OCI-M1 (cell line): Measurements from ENCODE around the gene NAB2.
"Not testable (repeated sequence)": the region's sequence is repeated elsewhere in the genome, so short reads cannot be mapped to it uniquely, and the experiment has no call there.

ENCODE experiments used
- DNase-seq: peaks from one replicate; lab custom pipeline; 2025; lab: John Stamatoyannopoulos, UW

Gene NAB2, protein sequence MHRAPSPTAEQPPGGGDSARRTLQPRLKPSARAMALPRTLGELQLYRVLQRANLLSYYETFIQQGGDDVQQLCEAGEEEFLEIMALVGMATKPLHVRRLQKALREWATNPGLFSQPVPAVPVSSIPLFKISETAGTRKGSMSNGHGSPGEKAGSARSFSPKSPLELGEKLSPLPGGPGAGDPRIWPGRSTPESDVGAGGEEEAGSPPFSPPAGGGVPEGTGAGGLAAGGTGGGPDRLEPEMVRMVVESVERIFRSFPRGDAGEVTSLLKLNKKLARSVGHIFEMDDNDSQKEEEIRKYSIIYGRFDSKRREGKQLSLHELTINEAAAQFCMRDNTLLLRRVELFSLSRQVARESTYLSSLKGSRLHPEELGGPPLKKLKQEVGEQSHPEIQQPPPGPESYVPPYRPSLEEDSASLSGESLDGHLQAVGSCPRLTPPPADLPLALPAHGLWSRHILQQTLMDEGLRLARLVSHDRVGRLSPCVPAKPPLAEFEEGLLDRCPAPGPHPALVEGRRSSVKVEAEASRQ

DNA sequence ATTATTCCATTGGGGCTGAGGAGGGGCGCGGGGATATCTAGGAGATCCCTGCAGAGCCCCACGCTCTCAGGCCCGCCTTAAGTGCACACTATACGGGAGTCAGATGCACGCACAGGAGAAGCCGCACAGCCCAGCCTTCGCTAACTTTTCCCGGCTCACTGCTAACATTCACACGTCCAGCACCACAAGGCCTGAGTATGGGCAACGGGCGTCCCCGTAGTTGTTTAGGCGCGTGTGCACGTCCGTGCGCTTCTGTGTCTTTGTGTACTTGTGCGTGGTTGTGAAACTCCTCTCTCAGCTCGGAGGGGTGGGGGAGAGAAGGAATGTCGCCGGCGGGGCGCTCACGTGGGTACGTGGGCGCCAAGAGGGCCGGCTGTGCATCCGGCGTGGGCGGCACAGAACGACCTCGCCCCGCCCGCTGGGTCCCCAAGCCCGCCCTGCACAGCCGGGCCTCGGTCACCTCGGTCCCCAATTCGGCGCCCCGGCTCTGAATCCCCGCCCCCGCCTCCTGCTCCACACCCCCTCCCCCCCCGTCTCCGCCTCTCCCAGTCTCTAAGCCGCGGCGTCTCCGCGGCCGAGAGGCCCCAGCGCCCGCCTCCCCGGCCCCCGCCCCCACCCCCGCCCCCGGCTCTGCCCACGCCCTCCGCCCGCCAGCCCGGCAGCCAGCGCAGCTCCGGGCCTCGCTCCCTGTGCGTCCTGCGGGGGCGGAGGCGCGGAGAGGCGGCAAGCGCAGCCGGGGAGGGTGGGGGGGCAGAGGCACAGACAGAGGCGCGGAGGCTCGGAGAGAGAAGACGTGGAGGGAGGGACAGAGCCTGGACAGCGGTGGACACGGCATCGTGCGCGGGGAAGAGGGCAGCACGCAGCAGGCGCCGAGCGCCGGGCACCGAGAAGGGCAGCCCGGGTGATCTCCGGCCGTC is at the start of gene NAB2:
Gene NAB2 (plus strand): TSS at position 761 of the 917 bp plus-strand sequence. CDS start 158 bp downstream, outside the sequence.
- DNase-seq = peak; percentile 96

DNA sequence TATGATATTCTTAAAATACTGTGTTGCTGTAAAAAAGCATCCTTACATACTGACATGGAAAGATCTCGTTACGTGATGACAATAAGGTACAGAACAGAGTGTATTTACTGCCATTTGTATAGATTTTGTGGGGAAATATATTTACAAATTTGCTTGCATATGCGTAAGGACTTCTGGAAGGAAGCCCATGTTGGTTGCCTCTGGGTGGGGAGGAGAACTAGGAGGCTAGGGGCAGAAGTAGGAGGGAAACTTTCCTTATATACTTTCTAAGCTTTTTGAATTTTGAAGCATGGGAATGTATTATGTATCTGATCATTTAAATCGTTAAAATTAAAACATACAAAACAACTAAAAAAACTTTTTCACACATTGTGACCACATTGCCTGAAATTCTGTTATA is 48.7 kb upstream of the NAB2 start:
- no peak for DNase-seq

DNA sequence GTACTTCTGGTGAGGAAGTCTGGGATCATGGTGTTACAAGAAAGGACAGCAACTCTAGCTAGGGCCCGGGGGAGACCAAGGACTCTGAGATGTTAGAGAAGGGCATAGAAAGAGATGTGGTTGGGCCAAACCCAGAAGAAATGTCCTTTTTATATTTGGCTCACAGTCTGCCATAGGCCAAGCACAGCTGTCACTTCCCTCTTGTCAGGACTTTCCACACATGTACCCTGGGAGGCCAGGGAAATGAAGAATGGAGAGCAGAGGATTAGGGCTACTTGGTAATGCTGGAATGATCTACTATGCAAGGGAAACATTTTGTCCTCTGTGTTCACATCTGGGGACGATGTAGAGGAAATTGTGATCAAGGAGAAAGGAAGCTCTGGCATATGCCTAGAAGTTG is 48.2 kb upstream of the NAB2 start:
- no peak for DNase-seq

DNA sequence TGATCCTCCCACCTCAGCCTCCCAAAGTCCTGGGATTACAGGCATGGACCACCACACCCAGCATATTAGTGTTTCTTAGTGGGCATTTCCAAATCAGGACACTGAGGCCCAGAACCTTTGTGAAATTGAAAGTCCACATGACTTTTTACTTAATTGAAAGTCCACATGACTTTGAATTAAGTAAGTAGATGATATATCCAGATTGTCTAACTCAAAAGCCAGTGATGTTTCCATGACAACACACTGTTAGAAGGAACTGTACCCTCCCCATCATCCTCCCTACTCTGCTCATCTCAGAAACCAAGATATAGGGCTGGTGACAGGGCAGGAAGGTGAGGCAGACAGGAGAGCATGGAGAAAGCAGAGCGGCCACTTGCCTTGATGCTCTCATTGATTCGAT is 46.2 kb upstream of the NAB2 start:
- DNase-seq = no peak

DNA sequence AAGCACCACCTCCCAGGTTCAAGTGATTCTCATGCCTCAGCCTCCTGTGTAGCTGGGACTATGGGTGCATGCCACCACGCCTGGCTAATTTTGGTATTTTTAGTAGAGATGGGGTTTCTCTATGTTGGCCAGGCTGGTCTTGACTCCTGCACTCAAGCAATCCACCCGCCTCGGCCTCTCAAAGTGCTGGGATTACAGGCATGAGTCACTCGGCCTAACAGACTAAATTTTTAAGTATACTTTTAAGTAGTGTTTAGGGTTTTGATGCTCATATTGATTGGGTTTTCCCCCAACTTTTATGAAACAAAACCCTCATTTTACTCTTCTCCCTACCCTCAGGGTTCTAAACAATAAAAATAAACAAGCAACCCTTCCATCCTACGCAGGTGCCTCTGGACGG is 44.4 kb upstream of the NAB2 start:
- DNase-seq = no peak

DNA sequence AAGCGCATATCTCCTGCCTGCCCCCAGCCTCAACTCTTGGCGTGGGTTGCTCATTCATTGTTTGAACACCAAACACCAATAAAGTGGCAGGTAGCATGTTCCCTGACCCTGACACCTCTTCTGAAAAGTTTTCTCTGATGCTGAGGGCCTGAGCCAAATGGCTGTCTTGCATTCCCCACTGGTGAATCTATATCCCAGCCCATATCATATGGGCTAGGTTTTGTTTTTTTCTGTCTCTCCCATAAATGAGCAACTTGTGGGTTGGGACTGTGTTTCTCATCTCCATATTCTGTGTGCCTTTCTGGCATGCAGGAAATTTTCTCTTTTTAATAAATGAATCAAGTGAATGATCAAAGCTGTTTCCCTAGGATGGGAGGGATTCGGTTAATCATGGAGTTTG is 44.0 kb upstream of the NAB2 start:
- no peak for DNase-seq

DNA sequence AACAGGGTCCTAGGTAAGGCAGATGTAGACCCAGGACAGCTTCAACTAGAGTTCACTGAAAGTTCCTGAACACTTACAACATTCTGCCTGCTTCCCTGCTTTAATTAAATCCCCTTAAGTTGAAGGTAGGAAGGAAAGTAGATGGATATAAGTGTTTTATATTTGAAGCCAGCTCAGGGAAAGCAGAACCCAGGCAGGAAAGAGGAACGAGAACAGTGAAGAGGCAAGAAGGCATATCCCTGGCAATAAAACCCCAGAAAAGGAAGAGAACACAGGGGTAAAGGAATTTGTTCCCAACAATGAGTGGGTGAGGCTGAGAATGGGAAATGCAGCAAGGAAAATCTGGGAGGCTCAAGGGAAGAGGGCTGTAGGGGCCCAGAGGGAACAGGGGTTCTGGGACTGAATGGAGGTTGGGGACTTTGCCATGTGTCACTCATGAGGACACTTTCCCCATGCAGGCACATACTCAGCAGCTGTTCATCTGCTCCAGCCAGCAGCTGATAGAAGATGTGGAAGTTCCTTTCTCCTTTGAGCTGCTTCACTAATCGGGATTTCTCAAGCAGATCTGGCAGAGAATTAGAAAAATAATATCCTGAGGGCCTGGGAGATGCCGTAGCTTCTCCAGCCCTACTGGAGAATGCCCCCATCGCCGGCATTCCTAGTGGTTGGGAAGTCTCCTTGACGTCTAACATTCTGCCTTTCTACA is 42.7 kb upstream of the NAB2 start:
- no peak for DNase-seq

DNA sequence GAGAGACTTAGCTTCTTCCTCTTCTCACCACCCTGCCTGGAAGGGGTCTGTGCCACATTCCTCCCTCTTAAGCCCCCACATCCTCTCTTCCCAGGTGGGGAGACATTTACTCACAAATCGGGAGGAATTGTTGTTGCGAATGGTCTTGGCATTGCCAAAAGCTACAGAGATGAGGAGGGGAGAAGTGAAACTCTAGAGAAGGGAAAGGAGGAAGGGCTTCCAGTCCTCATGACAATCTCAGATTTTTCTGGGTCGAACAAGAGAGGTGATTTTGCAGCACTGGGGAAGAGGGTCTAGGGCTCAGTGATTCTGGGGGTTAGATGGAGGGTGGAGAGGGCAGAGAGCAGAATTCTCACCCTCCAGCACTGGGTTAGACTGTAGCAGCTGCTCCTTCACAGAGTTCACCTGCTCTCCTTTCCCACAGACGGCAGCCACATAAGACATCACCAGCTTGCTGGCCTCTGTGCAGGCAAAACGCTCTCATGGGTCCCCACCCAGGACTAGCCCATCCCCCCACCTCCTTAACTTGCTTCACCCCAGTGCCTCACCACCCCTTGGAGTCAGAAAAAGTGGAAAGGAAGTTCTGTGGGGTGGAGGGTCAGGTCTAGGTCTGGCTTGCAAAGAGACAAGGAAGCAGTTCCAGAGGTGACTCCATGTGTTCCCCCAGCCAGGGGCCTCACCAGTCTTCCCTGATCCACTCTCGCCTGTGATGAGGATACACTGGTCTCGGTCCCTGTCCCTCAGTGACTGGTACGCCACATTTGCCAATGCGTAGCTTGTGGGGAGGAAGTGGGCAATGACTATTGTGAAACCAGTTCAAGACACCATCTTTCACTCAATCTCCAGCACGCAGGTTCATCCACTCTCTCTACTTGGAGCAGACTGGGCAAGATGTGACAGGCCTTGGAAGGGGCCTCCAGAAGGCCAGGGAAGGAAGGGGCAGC is 41.7 kb upstream of the NAB2 start:
- no peak for DNase-seq

DNA sequence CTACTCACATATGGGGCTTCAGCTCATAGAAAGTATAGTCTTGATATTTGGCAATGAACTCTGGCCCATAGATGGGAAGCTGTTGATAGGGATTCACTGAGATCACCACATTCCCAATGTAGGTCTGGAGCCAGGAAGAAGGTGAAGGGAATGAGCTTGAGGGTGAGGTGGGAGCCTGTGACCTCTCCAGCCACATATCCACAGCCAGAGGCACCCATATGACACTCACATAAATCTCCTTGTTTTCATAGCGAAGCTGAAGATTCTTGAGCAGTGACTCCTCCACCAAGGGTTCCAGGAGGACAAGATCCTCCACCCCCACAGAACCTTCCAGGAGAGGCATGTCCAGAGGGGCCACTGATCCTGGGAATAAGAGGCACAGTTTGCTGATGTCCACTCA is 40.9 kb upstream of the NAB2 start:
- DNase-seq = no peak

DNA sequence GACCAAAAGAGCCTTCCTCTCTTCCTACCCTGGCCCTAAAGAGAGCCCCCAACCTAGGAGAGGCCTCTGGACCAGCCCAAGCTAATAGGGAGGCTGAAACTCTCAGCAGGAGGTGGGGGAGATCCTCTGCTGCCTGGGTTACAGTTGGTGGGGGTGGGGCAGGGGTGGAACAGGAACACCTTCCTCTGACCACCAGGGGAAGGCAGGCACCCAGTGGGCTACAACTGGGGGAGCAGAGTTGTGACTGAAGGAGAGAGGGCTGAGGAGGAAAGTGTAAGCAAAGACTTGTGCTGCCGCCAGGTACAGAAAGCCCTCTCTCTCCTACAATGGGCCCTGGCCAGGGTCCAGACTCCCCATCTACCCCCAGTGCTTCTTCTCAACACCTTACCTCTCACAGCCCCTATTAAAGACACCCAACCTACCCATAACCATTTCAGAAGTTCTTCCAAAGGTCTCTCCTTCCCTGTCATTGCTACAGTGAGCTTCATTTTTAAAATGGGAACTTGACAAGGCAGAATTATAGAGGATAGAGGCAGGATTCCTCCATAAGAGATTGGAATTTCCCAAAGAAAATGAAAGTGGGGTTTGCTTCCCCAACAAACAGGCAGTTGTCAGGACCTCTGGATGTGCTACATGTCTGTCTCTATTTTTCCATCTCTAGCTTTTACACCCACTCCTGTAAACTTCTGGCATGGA is 40.3 kb upstream of the NAB2 start:
- DNase-seq = no peak

DNA sequence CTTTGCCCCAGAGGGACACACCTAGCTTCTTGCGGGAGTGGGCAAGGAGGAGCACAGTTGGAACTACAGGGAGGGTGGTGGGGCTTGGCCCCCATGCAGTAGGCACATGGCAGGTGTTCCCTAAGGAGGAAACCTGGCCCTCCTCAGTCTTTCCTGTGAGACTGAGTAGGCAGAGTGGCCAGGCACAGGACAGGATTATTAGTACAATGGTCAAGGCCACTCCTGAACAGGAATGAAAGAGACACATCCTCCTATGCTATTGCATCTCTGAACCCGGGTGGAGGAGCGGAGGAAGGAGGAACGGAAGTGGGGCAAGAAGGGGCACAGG is 39.8 kb upstream of the NAB2 start:
- no peak for DNase-seq

DNA sequence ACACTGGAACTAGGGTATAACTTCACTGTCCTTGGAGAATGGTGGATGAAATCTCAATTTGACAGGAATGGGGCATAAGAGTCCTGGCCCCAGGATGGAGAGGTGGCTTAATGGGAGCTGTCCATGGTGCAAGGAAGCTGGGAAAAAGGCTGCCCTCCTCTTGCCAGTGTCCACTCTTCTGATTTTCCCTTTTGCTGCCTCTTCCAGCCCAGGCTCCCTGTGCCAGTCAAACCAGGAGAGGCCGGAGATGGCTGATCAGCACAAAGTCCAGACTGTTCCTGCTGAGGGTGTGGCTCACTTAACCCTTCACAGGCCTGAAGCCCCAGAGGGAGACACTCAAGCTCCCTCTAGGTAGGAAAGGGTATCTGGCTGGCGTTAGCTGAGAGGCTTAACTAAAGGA is 39.0 kb upstream of the NAB2 start, which contains the start of gene MYO1A:
Gene MYO1A (minus strand): TSS at position 240 of the 400 bp plus-strand sequence. CDS start 1,806 bp downstream, outside the sequence.
- no peak for DNase-seq

DNA sequence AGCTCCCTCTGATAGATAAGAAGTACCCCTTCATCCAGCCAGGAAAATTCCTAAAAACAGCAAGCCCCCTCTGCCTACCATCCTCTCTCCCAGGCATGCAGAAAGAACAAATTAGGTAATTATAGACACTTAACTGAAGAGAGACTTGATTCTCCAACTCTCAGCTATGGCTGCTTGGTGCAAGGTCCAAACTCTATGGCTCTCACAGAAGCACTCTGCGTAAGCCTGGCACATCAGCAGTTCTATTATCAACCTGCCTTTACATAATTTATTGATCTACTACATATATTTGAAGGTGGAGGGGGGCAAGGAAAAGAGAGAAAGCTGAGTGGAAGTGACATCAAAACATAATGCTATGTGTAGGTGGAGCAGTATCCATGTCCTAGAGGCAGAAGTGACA is 37.9 kb upstream of the NAB2 start:
- no peak for DNase-seq

DNA sequence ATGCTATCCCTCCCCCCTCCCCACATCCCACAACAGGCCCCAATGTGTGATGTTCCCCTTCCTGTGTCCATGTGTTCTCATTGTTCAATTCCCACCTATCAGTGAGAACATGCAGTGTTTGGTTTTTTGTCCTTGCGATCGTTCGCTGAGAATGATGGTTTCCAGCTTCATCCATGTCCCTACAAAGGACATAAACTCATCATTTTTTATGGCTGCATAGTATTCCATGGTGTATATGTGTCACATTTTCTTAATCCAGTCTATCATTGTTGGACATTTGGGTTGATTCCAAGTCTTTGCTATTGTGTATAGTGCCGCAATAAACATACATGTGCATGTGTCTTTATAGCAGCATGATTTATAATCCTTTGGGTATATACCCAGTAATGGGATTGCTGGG is 35.8 kb upstream of the NAB2 start:
- not testable (repeated sequence) for DNase-seq

DNA sequence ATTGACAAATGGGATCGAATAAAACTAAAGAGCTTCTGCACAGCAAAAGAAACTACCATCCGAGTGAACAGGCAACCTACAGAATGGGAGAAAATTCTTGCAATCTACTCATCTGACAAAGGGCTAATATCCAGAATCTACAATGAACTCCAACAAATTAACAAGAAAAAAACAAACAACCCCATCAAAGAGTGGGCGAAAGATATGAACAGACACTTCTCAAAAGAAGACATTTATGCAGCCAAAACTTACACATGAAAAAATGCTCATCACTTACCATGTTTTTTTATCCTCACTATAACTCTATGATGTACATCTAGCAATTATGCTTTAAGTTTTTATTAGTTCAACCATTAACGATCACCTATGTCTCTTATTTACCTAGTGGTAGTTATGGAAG is 35.0 kb upstream of the NAB2 start:
- not testable (repeated sequence) for DNase-seq

DNA sequence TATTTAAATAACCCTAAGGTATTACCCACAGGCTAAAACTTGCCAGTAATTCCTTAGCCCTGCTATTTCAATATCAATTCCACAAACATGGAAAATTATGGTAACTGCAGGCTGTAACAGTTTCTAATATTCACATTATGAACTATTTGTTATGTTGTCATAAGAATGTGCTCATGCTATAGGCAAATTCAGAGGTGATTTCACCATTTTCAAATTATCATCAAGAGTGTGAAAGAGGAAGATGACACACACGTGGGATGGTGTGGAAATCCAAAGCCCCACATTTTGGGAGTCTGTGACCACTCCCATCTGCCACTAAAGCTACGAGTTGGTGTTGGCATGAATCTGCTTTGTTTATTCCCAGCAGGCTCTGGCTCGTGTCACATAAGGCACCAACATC is 33.1 kb upstream of the NAB2 start:
- peak; percentile 25 for DNase-seq

DNA sequence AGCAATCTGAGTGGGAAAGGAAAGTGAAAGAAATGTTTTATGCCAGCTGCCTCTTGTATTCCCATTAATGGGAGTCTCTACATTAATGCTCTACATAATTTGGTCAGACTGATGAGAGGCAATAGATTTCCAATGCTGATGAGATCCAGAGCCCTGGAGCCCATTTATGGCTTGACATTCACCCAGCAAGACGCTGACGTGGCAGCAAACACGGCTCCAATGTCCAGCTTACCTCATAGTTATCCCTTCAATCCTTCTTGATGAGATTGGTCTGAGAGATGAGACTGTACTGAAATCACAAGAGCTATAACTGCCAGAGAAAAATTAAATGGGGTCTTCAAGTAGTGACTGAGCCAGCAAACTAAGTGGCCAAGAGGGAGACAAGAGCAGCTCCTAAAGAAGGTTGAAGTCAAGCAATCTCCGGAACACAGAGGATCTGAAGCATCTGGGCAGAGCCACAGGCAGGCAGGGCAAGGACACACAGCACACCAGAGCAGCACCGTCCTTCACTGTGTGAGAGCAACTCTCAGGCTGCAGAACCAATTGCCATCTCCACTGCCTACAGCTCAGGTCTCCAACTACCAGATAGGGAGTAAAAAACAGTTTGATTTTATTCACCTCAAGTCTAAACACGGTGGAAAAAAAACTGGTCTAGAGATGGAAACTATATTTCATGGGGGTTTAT is 31.7 kb upstream of the NAB2 start:
- no peak for DNase-seq

DNA sequence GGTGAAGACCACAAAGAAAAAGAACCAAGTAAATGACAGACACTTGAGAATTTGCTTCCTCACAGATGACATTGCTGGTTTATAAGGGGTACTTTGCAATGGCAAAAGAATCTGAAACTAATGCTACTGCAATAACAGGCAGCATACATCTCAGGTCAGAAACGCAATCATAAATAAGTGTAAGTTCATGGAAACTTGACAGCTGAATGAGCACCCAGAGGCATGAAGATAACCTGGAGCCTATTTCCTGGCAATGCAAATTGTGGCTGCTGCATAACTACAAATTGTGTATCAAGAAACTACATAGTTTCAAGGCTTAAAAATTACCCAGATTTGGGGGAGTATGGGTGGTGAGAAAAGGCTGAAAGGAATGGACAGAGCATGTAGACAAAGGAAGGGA is 30.5 kb upstream of the NAB2 start:
- no peak for DNase-seq

DNA sequence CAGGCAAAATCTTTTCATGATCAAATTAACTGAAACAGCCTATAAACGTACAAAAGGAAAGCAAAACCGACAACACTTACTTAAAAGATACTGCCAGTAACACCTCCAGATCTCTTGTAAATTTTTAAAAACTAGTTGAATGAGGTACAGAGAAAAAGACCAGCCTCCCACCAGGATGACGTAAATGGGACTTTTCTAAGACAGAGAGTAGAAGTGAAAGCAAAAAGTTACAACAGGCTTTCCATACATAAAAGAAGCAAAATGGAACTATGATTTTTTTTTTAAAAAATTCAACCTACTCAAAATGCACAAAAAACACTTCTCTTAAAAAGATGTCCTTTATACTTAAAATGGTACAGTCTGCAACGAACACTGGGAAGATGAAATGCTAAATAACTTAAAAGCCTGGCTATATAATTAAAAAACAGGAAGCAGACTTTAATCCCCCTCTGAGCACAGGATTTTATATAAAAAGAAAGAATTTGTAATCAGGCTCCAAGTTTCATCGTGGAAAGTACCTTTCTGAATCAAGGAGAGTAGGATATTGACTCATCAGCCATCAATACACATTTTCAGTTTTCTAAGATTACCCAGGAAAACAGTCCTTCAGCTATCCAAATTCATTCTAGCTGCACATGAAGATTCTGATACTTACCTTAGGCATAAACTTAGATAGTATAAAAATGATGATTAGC is 24.8 kb upstream of the NAB2 start:
- DNase-seq = peak; percentile 27
